ENCODE results near the gene DISC1.
"Not testable (repeated sequence)": the region's sequence is repeated elsewhere in the genome, so short reads cannot be mapped to it uniquely, and the experiment has no call there.

Gene DISC1

GRCh38 chr1:231743966-231744365, 117.4 kb downstream of the DISC1 start:
- peaks cover 2% of the 10 kb centered on the region for H3K36me3 Mint-ChIP-seq (ENCODE audit: insufficient read depth)
- H3K4me1 Mint-ChIP-seq: no peaks in the 10 kb centered on the region
- H3K27me3 Mint-ChIP-seq: peaks cover 16% of the 10 kb centered on the region
- H3K27ac Mint-ChIP-seq (ENCODE audit: low read depth): no peak overlapping the region
- no peak for ATAC-seq (replicated peaks; ENCODE audit: extremely low read depth, poor library complexity, severe bottlenecking)
- no peak overlapping the region for H3K4me3 Mint-ChIP-seq
- DNase-seq (ENCODE audit: low spot score in 2 of 2): no peak
- no peaks in the 10 kb centered on the region for H3K9me3 Mint-ChIP-seq

DNA sequence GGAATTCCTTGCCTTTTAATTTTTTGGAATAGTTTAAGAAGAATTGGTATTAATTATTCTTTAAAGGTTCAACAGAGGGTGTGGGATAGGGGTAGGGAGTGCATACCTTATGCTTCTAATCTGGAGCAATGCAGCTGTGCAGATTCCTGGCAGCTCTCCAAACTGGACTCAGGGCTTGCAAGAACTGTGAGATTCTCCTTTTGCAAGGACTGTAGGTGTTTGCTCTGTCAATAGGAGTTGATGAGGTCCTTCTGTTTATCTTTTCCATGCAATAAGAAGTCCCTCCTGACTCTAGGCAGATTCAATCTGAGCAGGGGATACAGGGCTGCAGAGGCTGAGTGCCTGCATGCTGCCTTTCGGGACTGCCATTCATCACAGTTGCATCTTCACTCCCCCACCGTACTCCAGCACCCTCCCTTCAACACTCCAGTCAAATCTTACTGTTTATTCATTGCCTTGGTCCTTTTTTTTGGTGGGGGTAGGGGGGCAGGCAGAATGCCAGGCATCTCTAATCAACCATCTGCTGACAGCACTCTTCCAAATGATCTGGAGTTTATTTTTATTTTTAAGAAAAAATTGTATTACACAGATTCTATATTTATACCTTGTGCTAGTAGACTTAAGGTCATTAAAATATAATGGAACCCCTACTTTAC, 122.3 kb downstream of the DISC1 start:
- DNase-seq (ENCODE audit: low spot score in 2 of 2): no peak
- H3K27ac Mint-ChIP-seq (ENCODE audit: low read depth): no peak overlapping the region
- no peak for ATAC-seq (replicated peaks; ENCODE audit: extremely low read depth, poor library complexity, severe bottlenecking)
- H3K9me3 Mint-ChIP-seq: no peaks in the 10 kb centered on the region
- no peaks in the 10 kb centered on the region for H3K36me3 Mint-ChIP-seq (ENCODE audit: insufficient read depth)
- H3K4me3 Mint-ChIP-seq: no peak overlapping the region
- no peaks in the 10 kb centered on the region for H3K27me3 Mint-ChIP-seq
- no peaks in the 10 kb centered on the region for H3K4me1 Mint-ChIP-seq

DNA sequence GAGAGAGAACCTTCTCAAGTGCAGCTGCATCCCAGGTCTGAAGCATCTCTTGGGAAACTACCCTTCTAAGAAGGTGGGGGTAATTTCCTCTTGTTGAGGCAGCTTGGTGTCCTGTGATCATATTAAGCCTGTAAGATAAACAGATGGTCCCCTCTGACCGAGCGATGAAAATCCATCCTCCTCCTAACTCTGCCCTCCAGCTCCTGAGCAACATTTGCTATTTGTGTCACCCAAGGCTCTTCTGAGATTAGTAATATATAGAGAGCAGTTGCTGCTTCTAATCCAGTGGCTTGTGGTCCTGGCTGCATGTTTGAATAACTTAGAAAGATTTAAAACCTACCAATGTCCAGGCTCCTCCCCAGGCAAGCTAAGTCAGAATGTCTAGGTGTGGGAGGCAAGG, 123.7 kb downstream of the DISC1 start:
- H3K36me3 Mint-ChIP-seq (ENCODE audit: insufficient read depth): no peaks in the 10 kb centered on the region
- no peak for DNase-seq (ENCODE audit: low spot score in 2 of 2)
- no peak overlapping the region for H3K27ac Mint-ChIP-seq (ENCODE audit: low read depth)
- no peaks in the 10 kb centered on the region for H3K4me1 Mint-ChIP-seq
- H3K9me3 Mint-ChIP-seq: no peaks in the 10 kb centered on the region
- H3K4me3 Mint-ChIP-seq: no peak overlapping the region
- H3K27me3 Mint-ChIP-seq: no peaks in the 10 kb centered on the region
- ATAC-seq (replicated peaks; ENCODE audit: extremely low read depth, poor library complexity, severe bottlenecking): no peak

- Mint-ChIP-seq H3K36me3 (ENCODE audit: insufficient read depth) (no peaks in the 10 kb centered on the region), H3K4me1 (no peaks in the 10 kb centered on the region)
- ATAC-seq (replicated peaks; ENCODE audit: extremely low read depth, poor library complexity, severe bottlenecking): no peak
These were observed 124.3 kb downstream of the DISC1 start for GRCh38 chr1:231750818-231751362.

GRCh38 chr1:231751415-231751814, 124.8 kb downstream of the DISC1 start:
- Mint-ChIP-seq H3K9me3 (no peaks in the 10 kb centered on the region), H3K36me3 (ENCODE audit: insufficient read depth) (no peaks in the 10 kb centered on the region), H3K4me1 (no peaks in the 10 kb centered on the region), H3K27ac (ENCODE audit: low read depth) (no peak overlapping the region), H3K27me3 (no peaks in the 10 kb centered on the region), H3K4me3 (no peak overlapping the region)
- ATAC-seq (replicated peaks; ENCODE audit: extremely low read depth, poor library complexity, severe bottlenecking) (no peak), DNase-seq (ENCODE audit: low spot score in 2 of 2) (no peak)

More at GRCh38 chr1:231750818-231751362, 124.3 kb downstream of the DISC1 start:
- Mint-ChIP-seq H3K4me3 (no peak overlapping the region), H3K27ac (ENCODE audit: low read depth) (no peak overlapping the region), H3K9me3 (no peaks in the 10 kb centered on the region), H3K27me3 (no peaks in the 10 kb centered on the region)
- DNase-seq (ENCODE audit: low spot score in 2 of 2): no peak

DNA sequence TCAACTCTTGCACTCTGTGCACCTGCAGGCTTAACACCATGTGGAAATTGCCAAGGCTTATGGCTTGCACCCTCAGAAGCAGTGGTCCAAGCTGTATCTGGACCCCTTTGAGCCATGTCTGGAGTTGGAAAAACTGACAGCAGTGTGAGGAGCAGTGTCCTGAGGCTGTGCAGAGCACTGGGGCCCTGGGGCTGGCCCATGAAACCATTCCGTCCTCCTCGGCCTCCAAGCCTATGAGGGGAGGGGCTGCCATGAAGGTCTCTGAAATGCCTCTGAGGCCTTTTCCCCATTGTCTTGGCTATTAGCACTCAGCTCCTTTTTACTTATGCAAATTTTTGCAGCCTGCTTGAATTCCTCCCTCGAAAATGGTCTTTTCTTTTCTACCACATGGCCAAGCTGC, 126.7 kb downstream of the DISC1 start:
- Mint-ChIP-seq H3K27me3 (no peaks in the 10 kb centered on the region), H3K36me3 (ENCODE audit: insufficient read depth) (no peaks in the 10 kb centered on the region), H3K9me3 (no peaks in the 10 kb centered on the region), H3K4me3 (no peak overlapping the region), H3K4me1 (no peaks in the 10 kb centered on the region), H3K27ac (ENCODE audit: low read depth) (no peak overlapping the region)
- DNase-seq (ENCODE audit: low spot score in 2 of 2) (no peak), ATAC-seq (replicated peaks; ENCODE audit: extremely low read depth, poor library complexity, severe bottlenecking) (no peak)

GRCh38 chr1:231757101-231757404, 130.5 kb downstream of the DISC1 start:
- Mint-ChIP-seq H3K36me3 (ENCODE audit: insufficient read depth) (no peaks in the 10 kb centered on the region), H3K4me3 (no peak overlapping the region), H3K27ac (ENCODE audit: low read depth) (no peak overlapping the region), H3K4me1 (no peaks in the 10 kb centered on the region), H3K9me3 (no peaks in the 10 kb centered on the region), H3K27me3 (no peaks in the 10 kb centered on the region)
- no peak for ATAC-seq (replicated peaks; ENCODE audit: extremely low read depth, poor library complexity, severe bottlenecking)
- DNase-seq (ENCODE audit: low spot score in 2 of 2): no peak

- H3K9me3 Mint-ChIP-seq: no peaks in the 10 kb centered on the region
- ATAC-seq (replicated peaks; ENCODE audit: extremely low read depth, poor library complexity, severe bottlenecking): no peak
- no peak overlapping the region for H3K27ac Mint-ChIP-seq (ENCODE audit: low read depth)
- no peaks in the 10 kb centered on the region for H3K36me3 Mint-ChIP-seq (ENCODE audit: insufficient read depth)
- DNase-seq (ENCODE audit: low spot score in 2 of 2): no peak
- H3K27me3 Mint-ChIP-seq: no peaks in the 10 kb centered on the region
- no peaks in the 10 kb centered on the region for H3K4me1 Mint-ChIP-seq
- H3K4me3 Mint-ChIP-seq: no peak overlapping the region
These were observed 131.2 kb downstream of the DISC1 start for GRCh38 chr1:231757759-231758158.

DNA sequence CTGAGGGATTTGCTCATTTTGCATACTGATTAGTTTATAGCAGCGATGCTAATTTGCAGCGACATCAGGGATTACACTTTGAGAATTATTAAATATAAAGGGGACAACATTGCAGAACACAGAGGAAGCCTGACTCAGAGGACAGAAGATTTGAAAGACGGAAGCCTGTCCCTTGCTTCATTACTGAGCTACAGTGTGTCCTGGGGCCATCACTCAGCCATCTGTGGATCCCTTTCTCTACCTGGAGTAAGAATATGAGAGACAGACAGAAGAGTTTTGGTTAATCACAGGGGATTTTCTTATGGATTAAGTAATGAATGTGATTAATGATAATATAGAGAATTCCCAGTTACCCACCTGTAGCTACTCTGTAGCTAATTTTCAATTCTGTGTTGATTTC, 134.7 kb downstream of the DISC1 start:
- Mint-ChIP-seq H3K4me3 (no peak overlapping the region), H3K9me3 (no peaks in the 10 kb centered on the region), H3K36me3 (ENCODE audit: insufficient read depth) (no peaks in the 10 kb centered on the region), H3K4me1 (no peaks in the 10 kb centered on the region), H3K27me3 (no peaks in the 10 kb centered on the region), H3K27ac (ENCODE audit: low read depth) (no peak overlapping the region)
- DNase-seq (ENCODE audit: low spot score in 2 of 2): no peak
- ATAC-seq (replicated peaks; ENCODE audit: extremely low read depth, poor library complexity, severe bottlenecking): no peak

GRCh38 chr1:231761747-231762541, 135.4 kb downstream of the DISC1 start:
- DNase-seq (ENCODE audit: low spot score in 2 of 2) (no peak), ATAC-seq (replicated peaks; ENCODE audit: extremely low read depth, poor library complexity, severe bottlenecking) (no peak)
- no peaks in the 10 kb centered on the region for H3K4me1 Mint-ChIP-seq
- no peaks in the 10 kb centered on the region for H3K36me3 Mint-ChIP-seq (ENCODE audit: insufficient read depth)
- H3K27ac Mint-ChIP-seq (ENCODE audit: low read depth): no peak overlapping the region
- H3K4me3 Mint-ChIP-seq: no peak overlapping the region
- no peaks in the 10 kb centered on the region for H3K27me3 Mint-ChIP-seq
- no peaks in the 10 kb centered on the region for H3K9me3 Mint-ChIP-seq

GRCh38 chr1:231763456-231763855, 136.9 kb downstream of the DISC1 start:
- Mint-ChIP-seq H3K36me3 (ENCODE audit: insufficient read depth) (peaks cover 2% of the 10 kb centered on the region), H3K27me3 (no peaks in the 10 kb centered on the region), H3K4me1 (no peaks in the 10 kb centered on the region), H3K4me3 (no peak overlapping the region), H3K9me3 (no peaks in the 10 kb centered on the region), H3K27ac (ENCODE audit: low read depth) (no peak overlapping the region)
- no peak for ATAC-seq (replicated peaks; ENCODE audit: extremely low read depth, poor library complexity, severe bottlenecking)
- no peak for DNase-seq (ENCODE audit: low spot score in 2 of 2)

GRCh38 chr1:231765825-231766224, 139.2 kb downstream of the DISC1 start:
- ATAC-seq (replicated peaks; ENCODE audit: extremely low read depth, poor library complexity, severe bottlenecking); H3K4me1 Mint-ChIP-seq; H3K36me3 Mint-ChIP-seq (ENCODE audit: insufficient read depth); DNase-seq (ENCODE audit: low spot score in 2 of 2); H3K4me3 Mint-ChIP-seq; H3K27ac Mint-ChIP-seq (ENCODE audit: low read depth); H3K9me3 Mint-ChIP-seq; H3K27me3 Mint-ChIP-seq: not testable (repeated sequence)

GRCh38 chr1:231767471-231767870, 140.9 kb downstream of the DISC1 start:
- H3K27ac Mint-ChIP-seq (ENCODE audit: low read depth): no peak overlapping the region
- ATAC-seq (replicated peaks; ENCODE audit: extremely low read depth, poor library complexity, severe bottlenecking): no peak
- DNase-seq (ENCODE audit: low spot score in 2 of 2): no peak
- H3K36me3 Mint-ChIP-seq (ENCODE audit: insufficient read depth): peaks cover 2% of the 10 kb centered on the region
- H3K9me3 Mint-ChIP-seq: no peaks in the 10 kb centered on the region
- no peaks in the 10 kb centered on the region for H3K4me1 Mint-ChIP-seq
- no peak overlapping the region for H3K4me3 Mint-ChIP-seq
- H3K27me3 Mint-ChIP-seq: no peaks in the 10 kb centered on the region

All from central memory CD8-positive, alpha-beta T cell (primary cell).